Fibroblast of skin of left biceps (primary cell): Measurements from ENCODE around the gene CD300LF.

Experiments used
- DNase-seq, 2 experiments: peaks; one replicate each; pipeline ENCODE4 v3.0.0-alpha.2; 2013; ENCODE audit warnings: low read depth in 2 of 2

Gene CD300LF

GRCh38 chr17:74729866-74730265, 17.1 kb upstream of the CD300LF start:
- no peak for DNase-seq

GRCh38 chr17:74729368-74729767, 16.6 kb upstream of the CD300LF start:
- DNase-seq, result no peak

GRCh38 chr17:74728702-74729075, 16.0 kb upstream of the CD300LF start:
- no peak for DNase-seq

GRCh38 chr17:74728033-74728701, 15.4 kb upstream of the CD300LF start:
- DNase-seq, result no peak

GRCh38 chr17:74725111-74725510, 12.4 kb upstream of the CD300LF start:
- DNase-seq, result no peak

- no peak for DNase-seq
Measured at GRCh38 chr17:74723891-74724290, 11.2 kb upstream of the CD300LF start.

GRCh38 chr17:74722782-74723181, 10.1 kb upstream of the CD300LF start:
- no peak for DNase-seq

- no peak for DNase-seq
Measured at GRCh38 chr17:74720506-74720905, 7.8 kb upstream of the CD300LF start.

GRCh38 chr17:74715144-74715543, 2.4 kb upstream of the CD300LF start:
- no peak for DNase-seq

- DNase-seq, result no peak
Measured at GRCh38 chr17:74713171-74713755, 540 bp upstream of the CD300LF start.

- no peak for DNase-seq
Measured at GRCh38 chr17:74712301-74712700, 422 bp downstream of the CD300LF start.

- DNase-seq, result no peak
Measured at GRCh38 chr17:74711058-74711824, 1.5 kb downstream of the CD300LF start.

- DNase-seq, result no peak
Measured at GRCh38 chr17:74704544-74704943, 8.2 kb downstream of the CD300LF start.

- DNase-seq, result no peak
Measured at GRCh38 chr17:74703311-74703710, 9.4 kb downstream of the CD300LF start.

GRCh38 chr17:74702116-74702871, 10.4 kb downstream of the CD300LF start:
- DNase-seq, result no peak

GRCh38 chr17:74699236-74699635, 13.5 kb downstream of the CD300LF start:
- no peak for DNase-seq

GRCh38 chr17:74698069-74698468, 14.7 kb downstream of the CD300LF start:
- no peak for DNase-seq

GRCh38 chr17:74697515-74697914, 15.2 kb downstream of the CD300LF start:
- no peak for DNase-seq

GRCh38 chr17:74695629-74696028, 17.1 kb downstream of the CD300LF start:
- DNase-seq, result no peak

- no peak for DNase-seq
Measured at GRCh38 chr17:74694081-74694480, 18.6 kb downstream of the CD300LF start.

- DNase-seq, result no peak
Measured at GRCh38 chr17:74691151-74691550, 21.6 kb downstream of the CD300LF start.

GRCh38 chr17:74690409-74690825, 22.3 kb downstream of the CD300LF start:
- no peak for DNase-seq
